ENCODE results near the gene GPR33.

DNA sequence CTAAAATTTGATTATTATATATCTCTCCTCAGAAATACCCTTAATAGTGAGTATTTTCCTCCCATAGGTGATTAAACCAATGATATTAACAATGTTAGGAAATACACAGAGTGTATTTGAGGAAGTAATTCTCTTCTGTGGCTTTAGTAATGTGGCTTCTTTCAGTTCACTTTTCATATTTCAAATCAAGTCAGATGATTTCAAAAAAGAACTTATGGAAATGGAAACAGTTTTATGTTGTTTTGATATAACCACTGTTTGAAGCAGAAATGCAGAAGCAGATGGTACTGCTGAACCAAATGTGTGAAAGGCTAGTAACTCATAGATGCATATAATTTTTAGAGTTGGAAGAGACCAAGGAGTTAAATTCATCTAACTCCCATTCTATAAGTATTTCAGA lies 1.9 kb upstream of the GPR33 start:
- TF ChIP-seq, protein P1, sequence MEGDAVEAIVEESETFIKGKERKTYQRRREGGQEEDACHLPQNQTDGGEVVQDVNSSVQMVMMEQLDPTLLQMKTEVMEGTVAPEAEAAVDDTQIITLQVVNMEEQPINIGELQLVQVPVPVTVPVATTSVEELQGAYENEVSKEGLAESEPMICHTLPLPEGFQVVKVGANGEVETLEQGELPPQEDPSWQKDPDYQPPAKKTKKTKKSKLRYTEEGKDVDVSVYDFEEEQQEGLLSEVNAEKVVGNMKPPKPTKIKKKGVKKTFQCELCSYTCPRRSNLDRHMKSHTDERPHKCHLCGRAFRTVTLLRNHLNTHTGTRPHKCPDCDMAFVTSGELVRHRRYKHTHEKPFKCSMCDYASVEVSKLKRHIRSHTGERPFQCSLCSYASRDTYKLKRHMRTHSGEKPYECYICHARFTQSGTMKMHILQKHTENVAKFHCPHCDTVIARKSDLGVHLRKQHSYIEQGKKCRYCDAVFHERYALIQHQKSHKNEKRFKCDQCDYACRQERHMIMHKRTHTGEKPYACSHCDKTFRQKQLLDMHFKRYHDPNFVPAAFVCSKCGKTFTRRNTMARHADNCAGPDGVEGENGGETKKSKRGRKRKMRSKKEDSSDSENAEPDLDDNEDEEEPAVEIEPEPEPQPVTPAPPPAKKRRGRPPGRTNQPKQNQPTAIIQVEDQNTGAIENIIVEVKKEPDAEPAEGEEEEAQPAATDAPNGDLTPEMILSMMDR (conservative IDR thresholded peaks at IDR 0.05 in 1 of 2, IDR thresholded peaks at IDR 0.05 in 1 of 2; ENCODE audit: low read depth in 1 of 2, low read length in 2 of 2) = no peak
- no peak for TF ChIP-seq EZH2 (IDR thresholded peaks at IDR 0.05; ENCODE audit: low read length, missing control alignments)

All from fibroblast of lung (primary cell).